ENCODE results near the gene CD2AP. TPM values are rescaled to one million over a fixed set of nuclear protein-coding genes. Genes with fewer than 3 reads are reported as not detected.

Gene CD2AP
- total RNA-seq, 1 experiment from 2014 or later, result 43.8 TPM

DNA sequence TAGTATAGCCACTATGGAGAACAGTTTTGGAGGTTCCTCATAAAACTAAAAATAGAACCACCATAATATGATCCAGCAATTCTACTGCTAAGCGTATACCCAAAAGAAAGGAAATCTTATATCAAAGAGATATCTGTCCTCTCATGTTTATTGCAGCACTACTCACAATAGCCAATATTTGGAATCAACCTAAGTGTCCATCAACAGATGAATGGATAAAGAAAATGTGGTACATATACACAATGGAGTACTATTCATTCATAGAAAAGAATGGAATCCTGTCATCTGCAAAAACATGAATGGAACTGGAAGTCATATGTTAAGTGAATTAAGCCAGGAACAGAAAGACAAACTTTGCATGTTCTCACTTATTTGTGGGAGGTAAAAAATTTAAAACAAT is 5.7 kb upstream of the CD2AP start:
- CTCF ChIA-PET, result no interaction called here
- Histone ChIP-seq H3K27ac (ENCODE audit: low read depth, low read length) (no peak overlapping the region), H3K79me2 (ENCODE audit: insufficient read depth, low read length) (no peaks in the 10 kb centered on the region), H4K20me1 (ENCODE audit: insufficient read depth) (no peaks in the 10 kb centered on the region), H3K4me2 (ENCODE audit: low read length) (no peak overlapping the region), H2AFZ (ENCODE audit: low read depth, low read length, poor library complexity, severe bottlenecking) (no peak overlapping the region), H3K36me3 (ENCODE audit: control insufficient read depth in 1 of 2, insufficient read depth in 2 of 2, low read length in 2 of 2) (no peaks in the 10 kb centered on the region), H3K9me2 (ENCODE audit: insufficient read depth) (no peaks in the 10 kb centered on the region), H3K9ac (ENCODE audit: low read length) (no peak overlapping the region), H3K4me3 (replicated peaks in 1 of 2; ENCODE audit: low read depth in 1 of 2, low read length in 2 of 2) (no peak overlapping the region), H3K27me3 (ENCODE audit: insufficient read depth, low read length) (no peaks in the 10 kb centered on the region), H3K4me1 (ENCODE audit: control insufficient read depth in 1 of 2, insufficient read depth in 2 of 2, low read length in 2 of 2) (peaks cover 0 to 6% of the 10 kb centered on the region in 2 experiments; a peak in 1 of 4 replicates), H3K9me3 (ENCODE audit: control insufficient read depth in 1 of 2, insufficient read depth in 1 of 2, low read depth in 1 of 2, low read length in 2 of 2) (no peaks in the 10 kb centered on the region)
- no TSS peak for BruUV-seq (replicated peaks)
- TF ChIP-seq POLR2AphosphoS5 (IDR thresholded peaks at IDR 0.05; ENCODE audit: low read depth, low read length) (no peak), ZFX (IDR thresholded peaks at IDR 0.05) (no peak), SIN3A (IDR thresholded peaks at IDR 0.05; ENCODE audit: low read depth) (no peak), SP1 (IDR thresholded peaks at IDR 0.05; ENCODE audit: low read depth) (no peak)
- TF ChIP-seq, protein P1, sequence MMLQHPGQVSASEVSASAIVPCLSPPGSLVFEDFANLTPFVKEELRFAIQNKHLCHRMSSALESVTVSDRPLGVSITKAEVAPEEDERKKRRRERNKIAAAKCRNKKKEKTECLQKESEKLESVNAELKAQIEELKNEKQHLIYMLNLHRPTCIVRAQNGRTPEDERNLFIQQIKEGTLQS (IDR thresholded peaks at IDR 0.05), result no peak
- DNase-seq (ENCODE audit: low read depth, low spot score) (no peak), ATAC-seq (no peak)
- intact Hi-C loops (cut with micrococcal nuclease), result no loop called here
- POLR2A ChIA-PET, result no interaction called here
- RAD21 ChIA-PET (ENCODE audit: low non-redundant PET in 1 of 2, low total read pairs in 2 of 2, uncharacterized antibody in 2 of 2, unreplicated experiment in 2 of 2), result no interaction called here

DNA sequence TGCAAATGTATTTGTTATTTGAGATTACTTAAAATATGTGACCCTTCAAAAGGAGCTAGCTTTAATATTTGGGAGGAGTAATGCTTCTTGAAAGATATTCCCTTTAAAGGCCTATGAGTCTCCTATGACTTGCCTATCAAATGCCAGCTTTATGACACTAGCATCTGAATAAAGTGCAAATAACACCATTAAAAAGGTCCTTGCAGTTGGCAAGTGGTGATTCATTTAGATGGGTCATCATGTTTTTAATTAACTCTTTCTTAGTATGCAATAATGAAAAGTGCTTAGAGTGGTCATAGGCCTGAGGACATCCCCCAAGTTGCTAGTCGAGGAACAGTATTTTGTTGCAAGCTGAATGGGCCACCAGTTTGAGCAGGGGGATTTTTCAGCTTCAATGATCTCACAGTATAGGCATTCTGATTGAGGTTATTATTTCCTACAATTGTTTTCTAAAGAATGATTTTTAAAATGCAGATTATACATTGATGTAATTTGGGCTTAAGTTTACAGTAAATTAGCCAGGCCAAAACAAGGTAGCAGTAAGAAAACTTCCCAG is 3.7 kb upstream of the CD2AP start:
- ChIA-PET RAD21 (ENCODE audit: low non-redundant PET in 1 of 2, low total read pairs in 2 of 2, uncharacterized antibody in 2 of 2, unreplicated experiment in 2 of 2) (no interaction called here), CTCF (no interaction called here), POLR2A (no interaction called here)
- no peak overlapping the region for H3K9ac ChIP-seq (ENCODE audit: low read length)
- H3K4me3 ChIP-seq (replicated peaks in 1 of 2; ENCODE audit: low read depth in 1 of 2, low read length in 2 of 2), result no peak overlapping the region
- peaks cover 0 to 10% of the 10 kb centered on the region in 2 experiments; a peak in 1 of 4 replicates for H3K4me1 ChIP-seq (ENCODE audit: control insufficient read depth in 1 of 2, insufficient read depth in 2 of 2, low read length in 2 of 2)
- no peak overlapping the region for H3K27ac ChIP-seq (ENCODE audit: low read depth, low read length)
- ATAC-seq (no peak), DNase-seq (ENCODE audit: low read depth, low spot score) (no peak)
- H3K9me2 ChIP-seq (ENCODE audit: insufficient read depth), result no peaks in the 10 kb centered on the region
- TF ChIP-seq TCF7L2 (IDR thresholded peaks at IDR 0.05; ENCODE audit: borderline replicate concordance, extremely low read depth, insufficient read depth, insufficient read length) (no peak), CBX3 (IDR thresholded peaks at IDR 0.05; ENCODE audit: low read depth) (no peak), ZNF274 (IDR thresholded peaks at IDR 0.05; ENCODE audit: low read depth, low read length) (no peak), SRF (IDR thresholded peaks at IDR 0.05; ENCODE audit: low read depth) (no peak), RAD21 (IDR thresholded peaks at IDR 0.05; ENCODE audit: low read depth) (no peak), FOSL1 (IDR thresholded peaks at IDR 0.05; ENCODE audit: low read depth) (no peak)
- TF ChIP-seq, protein P2, sequence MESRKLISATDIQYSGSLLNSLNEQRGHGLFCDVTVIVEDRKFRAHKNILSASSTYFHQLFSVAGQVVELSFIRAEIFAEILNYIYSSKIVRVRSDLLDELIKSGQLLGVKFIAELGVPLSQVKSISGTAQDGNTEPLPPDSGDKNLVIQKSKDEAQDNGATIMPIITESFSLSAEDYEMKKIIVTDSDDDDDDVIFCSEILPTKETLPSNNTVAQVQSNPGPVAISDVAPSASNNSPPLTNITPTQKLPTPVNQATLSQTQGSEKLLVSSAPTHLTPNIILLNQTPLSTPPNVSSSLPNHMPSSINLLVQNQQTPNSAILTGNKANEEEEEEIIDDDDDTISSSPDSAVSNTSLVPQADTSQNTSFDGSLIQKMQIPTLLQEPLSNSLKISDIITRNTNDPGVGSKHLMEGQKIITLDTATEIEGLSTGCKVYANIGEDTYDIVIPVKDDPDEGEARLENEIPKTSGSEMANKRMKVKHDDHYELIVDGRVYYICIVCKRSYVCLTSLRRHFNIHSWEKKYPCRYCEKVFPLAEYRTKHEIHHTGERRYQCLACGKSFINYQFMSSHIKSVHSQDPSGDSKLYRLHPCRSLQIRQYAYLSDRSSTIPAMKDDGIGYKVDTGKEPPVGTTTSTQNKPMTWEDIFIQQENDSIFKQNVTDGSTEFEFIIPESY (IDR thresholded peaks at IDR 0.05; ENCODE audit: extremely low read depth, insufficient replicate concordance, low read length), result no peak
- TF ChIP-seq, protein P3, sequence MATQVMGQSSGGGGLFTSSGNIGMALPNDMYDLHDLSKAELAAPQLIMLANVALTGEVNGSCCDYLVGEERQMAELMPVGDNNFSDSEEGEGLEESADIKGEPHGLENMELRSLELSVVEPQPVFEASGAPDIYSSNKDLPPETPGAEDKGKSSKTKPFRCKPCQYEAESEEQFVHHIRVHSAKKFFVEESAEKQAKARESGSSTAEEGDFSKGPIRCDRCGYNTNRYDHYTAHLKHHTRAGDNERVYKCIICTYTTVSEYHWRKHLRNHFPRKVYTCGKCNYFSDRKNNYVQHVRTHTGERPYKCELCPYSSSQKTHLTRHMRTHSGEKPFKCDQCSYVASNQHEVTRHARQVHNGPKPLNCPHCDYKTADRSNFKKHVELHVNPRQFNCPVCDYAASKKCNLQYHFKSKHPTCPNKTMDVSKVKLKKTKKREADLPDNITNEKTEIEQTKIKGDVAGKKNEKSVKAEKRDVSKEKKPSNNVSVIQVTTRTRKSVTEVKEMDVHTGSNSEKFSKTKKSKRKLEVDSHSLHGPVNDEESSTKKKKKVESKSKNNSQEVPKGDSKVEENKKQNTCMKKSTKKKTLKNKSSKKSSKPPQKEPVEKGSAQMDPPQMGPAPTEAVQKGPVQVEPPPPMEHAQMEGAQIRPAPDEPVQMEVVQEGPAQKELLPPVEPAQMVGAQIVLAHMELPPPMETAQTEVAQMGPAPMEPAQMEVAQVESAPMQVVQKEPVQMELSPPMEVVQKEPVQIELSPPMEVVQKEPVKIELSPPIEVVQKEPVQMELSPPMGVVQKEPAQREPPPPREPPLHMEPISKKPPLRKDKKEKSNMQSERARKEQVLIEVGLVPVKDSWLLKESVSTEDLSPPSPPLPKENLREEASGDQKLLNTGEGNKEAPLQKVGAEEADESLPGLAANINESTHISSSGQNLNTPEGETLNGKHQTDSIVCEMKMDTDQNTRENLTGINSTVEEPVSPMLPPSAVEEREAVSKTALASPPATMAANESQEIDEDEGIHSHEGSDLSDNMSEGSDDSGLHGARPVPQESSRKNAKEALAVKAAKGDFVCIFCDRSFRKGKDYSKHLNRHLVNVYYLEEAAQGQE (IDR thresholded peaks at IDR 0.05; ENCODE audit: low read depth), result no peak
- no peak overlapping the region for H3K4me2 ChIP-seq (ENCODE audit: low read length)
- no peaks in the 10 kb centered on the region for H3K27me3 ChIP-seq (ENCODE audit: insufficient read depth, low read length)
- H2AFZ ChIP-seq (ENCODE audit: low read depth, low read length, poor library complexity, severe bottlenecking), result no peak overlapping the region
- H4K20me1 ChIP-seq (ENCODE audit: insufficient read depth), result peaks cover 3% of the 10 kb centered on the region; the same call in 1 of the 2 replicates
- H3K36me3 ChIP-seq (ENCODE audit: control insufficient read depth in 1 of 2, insufficient read depth in 2 of 2, low read length in 2 of 2), result no peaks in the 10 kb centered on the region
- intact Hi-C loops (cut with micrococcal nuclease), result no loop called here
- H3K79me2 ChIP-seq (ENCODE audit: insufficient read depth, low read length), result peaks cover 10% of the 10 kb centered on the region
- H3K9me3 ChIP-seq (ENCODE audit: control insufficient read depth in 1 of 2, insufficient read depth in 1 of 2, low read depth in 1 of 2, low read length in 2 of 2), result no peaks in the 10 kb centered on the region
- no TSS peak for BruUV-seq (replicated peaks)
